GM12878 (cell line): ENCODE results near the gene ATF4.

Source experiments
- BCL3 ChIP-seq: IDR thresholded peaks from 2 replicates; pipeline ENCODE4 v1.6.1; 2011; ENCODE audit warnings: borderline replicate concordance, low read depth, mild to moderate bottlenecking, moderate library complexity, low read length; ENCODE audit not compliant: insufficient read depth, poor library complexity, severe bottlenecking
- CHD1 ChIP-seq: IDR thresholded peaks from 2 replicates; pipeline ENCODE4 v1.6.1; 2012; ENCODE audit warnings: low read depth, low read length, improper control_type of control experiment
- CTCF ChIP-seq, 3 experiments: IDR thresholded peaks in 2 of 3; conservative IDR thresholded peaks in 1 of 3; 2 replicates each; pipeline ENCODE4 v1.5.1; 2011; ENCODE audit warnings: low read depth in 3 of 3, low read length in 3 of 3, mild to moderate bottlenecking in 3 of 3, control low read depth in 2 of 3, moderate library complexity in 2 of 3, inconsistent platforms in 1 of 3, mixed read lengths in 1 of 3; ENCODE audit not compliant: control insufficient read depth in 2 of 3, insufficient read depth in 1 of 3; ENCODE audit errors: extremely low read depth in 1 of 3
- EZH2 ChIP-seq: IDR thresholded peaks from 2 replicates; pipeline ENCODE4 v1.6.1; 2012; ENCODE audit warnings: low read depth, mild to moderate bottlenecking, control low read depth, inconsistent platforms, low read length, borderline replicate concordance; ENCODE audit not compliant: control insufficient read depth
- HDAC2 ChIP-seq: fragments of 200-600 bp; sonication (generic); IDR thresholded peaks from 2 replicates; pipeline ENCODE4 v1.6.1; 2017
- MAX ChIP-seq: IDR thresholded peaks from 2 replicates; pipeline ENCODE4 v1.6.1; 2012; ENCODE audit warnings: low read depth, low read length, improper control_type of control experiment
- MYC ChIP-seq: IDR thresholded peaks from 2 replicates; pipeline ENCODE4 v1.6.1; 2011; ENCODE audit warnings: mild to moderate bottlenecking, low read length, moderate library complexity, inconsistent platforms; ENCODE audit not compliant: insufficient read depth, insufficient replicate concordance, insufficient read length, severe bottlenecking
- NR2C1 ChIP-seq: fragments of 450-650 bp; IDR thresholded peaks from 2 replicates; pipeline ENCODE4 v1.6.1; 2017; ENCODE audit warnings: antibody characterized with exemption, mild to moderate bottlenecking, moderate library complexity
- POLR2A ChIP-seq: IDR thresholded peaks from 2 replicates; pipeline ENCODE4 v1.6.1; 2011; ENCODE audit warnings: low read depth, mild to moderate bottlenecking, low read length
- RELA ChIP-seq: fragments of 450-650 bp; IDR thresholded peaks from 2 replicates; pipeline ENCODE4 v1.8.0; 2014; ENCODE audit warnings: borderline replicate concordance; ENCODE audit not compliant: partially characterized antibody
- ZNF24 ChIP-seq: fragments of 450-650 bp; IDR thresholded peaks from 2 replicates; pipeline ENCODE4 v1.6.1; 2017; ENCODE audit warnings: antibody characterized with exemption, mild to moderate bottlenecking
- ZNF274 ChIP-seq: IDR thresholded peaks from one replicate; pipeline ENCODE4 v1.8.0; 2011; ENCODE audit not compliant: insufficient read length, insufficient read depth

GRCh38 chr22:39528681-39529486 lies 8.5 kb downstream of the ATF4 start:
- TF ChIP-seq CTCF (IDR thresholded peaks at IDR 0.05 in 2 of 3, conservative IDR thresholded peaks at IDR 0.05 in 1 of 3; ENCODE audit: control insufficient read depth in 2 of 3, extremely low read depth in 1 of 3, insufficient read depth in 1 of 3, low read depth in 3 of 3, low read length in 3 of 3) (peak; percentile 99 to 100 (median 100); a peak in 5 of 6 replicates), ZNF24 (peak; percentile 83), MYC (no peak), NR2C1 (peak; percentile 35; the same call in 1 of the 2 replicates), RELA (peak; percentile 85), EZH2 (no peak), CHD1 (peak; percentile 67; the same call in 1 of the 2 replicates), BCL3 (no peak), POLR2A (peak; percentile 62), ZNF274 (no peak), MAX (peak; percentile 91), HDAC2 (no peak)
